Stimulated activated CD4-positive, alpha-beta T cell treated with anti-CD3 and anti-CD28 coated beads, Interleukin-4, amount 100 ng/mL, for 4 hours (primary cell): ENCODE results near the gene RGP1.

Experiments used
- DNase-seq, 2 experiments: peaks; one replicate each; pipeline ENCODE4 v3.0.0-alpha.2; 2020

Gene RGP1

DNA sequence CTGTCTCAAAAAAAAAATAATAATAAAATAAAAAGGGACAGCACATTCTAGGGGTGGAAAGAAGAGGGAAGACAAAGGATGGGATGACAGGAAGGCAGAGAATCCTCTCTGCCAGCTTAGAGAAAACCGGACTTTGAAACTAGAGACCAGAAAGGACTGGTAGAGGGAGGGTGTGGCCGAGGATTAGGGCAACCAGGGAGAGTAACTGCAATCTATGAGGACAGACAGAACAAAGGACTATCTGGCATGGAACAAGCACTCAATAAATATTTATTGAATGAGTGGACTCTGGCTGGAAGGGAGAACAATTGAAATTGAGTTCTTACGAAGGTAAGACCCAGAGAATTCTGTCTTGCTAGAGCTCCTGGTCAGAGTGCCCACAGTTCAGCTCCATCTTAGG is 2.5 kb upstream of the RGP1 start:
- DNase-seq: no peak

DNA sequence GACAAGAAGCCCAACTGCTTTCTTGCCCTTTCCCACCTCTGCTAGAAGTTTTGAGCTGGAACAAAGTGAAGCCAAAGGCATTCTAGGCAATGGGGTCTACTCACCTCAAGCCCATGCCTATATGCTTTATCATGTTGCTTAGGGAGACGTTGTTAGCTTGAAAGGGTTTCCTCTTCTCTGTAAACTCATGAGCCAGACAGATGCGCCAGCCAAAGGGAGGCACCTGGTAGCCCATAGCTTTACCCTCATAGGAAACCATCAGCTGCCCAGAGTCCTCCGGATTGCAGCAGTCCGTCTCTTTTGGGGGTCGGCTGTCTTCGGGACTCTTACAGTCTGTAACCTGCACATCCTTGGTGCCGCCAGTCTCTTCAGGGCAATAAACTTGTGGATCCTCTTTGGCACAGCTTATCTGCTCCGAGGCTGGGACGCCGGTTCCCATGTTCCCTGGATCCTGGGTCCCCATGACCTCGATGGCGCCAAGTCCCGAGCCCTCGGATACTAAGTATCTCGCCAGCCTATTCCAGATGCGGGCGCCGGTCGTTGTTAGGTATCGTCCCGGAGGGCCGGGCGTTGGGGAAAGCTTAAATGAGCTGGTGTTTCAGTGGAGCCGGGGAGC is 737 bp upstream of the RGP1 start:
- no peak for DNase-seq

DNA sequence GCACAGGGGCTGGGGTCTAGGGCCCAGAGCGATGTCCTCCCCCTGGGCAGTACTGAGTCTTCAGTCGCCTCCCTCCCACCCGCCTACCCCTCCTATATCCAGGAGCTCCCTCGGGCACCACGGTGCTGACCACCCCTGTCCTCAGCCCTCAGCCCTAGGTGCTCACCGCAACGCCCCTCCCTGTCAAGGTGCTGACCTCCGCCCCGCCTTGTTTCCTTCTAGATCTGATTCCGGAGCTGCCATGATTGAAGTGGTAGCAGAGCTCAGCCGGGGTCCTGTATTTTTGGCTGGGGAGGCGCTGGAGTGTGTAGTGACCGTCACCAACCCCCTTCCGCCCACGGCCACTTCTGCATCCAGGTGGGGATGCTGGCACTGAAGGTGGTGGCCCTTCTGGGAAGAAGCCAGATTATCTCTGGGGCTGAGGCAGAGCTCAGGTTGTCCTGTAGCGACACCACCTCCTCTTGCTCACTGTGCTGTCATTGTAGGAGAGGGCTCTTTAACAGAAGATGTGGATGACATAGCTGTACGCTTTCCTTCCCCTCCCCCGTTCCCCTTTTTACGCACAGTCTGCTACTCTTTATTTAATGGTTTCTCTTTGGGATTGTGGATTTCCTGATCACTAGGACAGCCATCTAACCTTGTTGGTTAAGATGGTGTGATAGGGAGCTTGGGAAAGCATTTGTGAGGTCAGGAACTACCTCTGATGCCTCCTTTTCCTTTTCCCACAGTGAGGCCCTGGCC is 598 bp downstream of the RGP1 start:
- peak; percentile 25 to 32 for DNase-seq

DNA sequence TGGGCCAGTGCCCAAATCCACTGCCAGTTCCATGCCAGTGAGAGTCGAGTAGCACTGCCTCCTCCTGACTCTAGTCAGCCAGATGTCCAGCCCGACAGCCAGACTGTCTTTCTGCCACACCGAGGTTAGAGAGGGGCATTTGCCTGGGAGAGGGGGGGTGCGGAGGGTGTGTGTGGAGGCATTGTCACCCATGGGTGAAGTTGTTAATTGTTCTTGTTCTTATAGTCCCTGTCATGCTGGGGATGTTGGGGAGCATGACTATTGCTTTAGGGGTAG is 1.1 kb downstream of the RGP1 start:
- DNase-seq: no peak

DNA sequence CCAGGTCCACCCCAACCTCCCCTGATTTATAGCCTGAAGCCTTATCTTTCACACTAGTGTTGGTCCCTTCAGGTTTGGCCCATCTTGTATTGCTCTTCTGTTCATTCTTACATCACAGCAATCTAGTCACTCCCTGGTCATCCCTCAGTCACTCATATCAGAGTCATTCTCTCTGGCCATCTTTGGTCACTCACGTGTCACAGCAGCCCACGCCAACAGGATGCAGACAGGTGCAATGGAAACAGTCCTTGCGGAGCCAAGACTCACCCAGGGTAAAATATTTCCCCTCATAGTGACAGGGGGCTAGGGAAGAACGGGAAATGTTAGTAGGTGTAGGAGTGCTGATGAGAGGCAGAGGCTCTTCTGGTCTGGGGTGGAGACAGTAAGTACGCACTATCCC is 4.4 kb downstream of the RGP1 start:
- no peak for DNase-seq

DNA sequence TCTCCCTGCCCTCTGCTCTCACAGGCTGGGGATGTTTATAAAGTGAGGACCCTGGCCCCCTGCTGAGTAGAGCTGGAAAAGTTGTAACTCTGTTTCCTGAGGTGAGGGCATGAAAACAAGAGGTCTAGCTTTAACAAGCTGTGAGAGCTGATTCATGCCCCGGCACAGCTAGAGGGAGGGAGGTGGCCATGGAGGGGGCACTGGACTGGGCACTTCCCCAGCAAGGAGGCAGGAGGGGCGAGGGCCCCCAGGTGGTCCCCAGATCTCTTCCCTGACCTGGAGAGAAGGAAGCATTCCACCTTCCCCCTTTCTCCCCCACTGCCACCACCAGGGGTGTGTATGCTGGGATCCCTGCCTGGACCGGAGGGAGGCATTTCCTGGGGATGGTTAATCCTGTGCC is 5.2 kb downstream of the RGP1 start, which contains the start of gene MSMP:
Gene MSMP (minus strand): TSS at position 13 of the 400 bp plus-strand sequence. CDS start 147 bp downstream, outside the sequence.
- no peak for DNase-seq

DNA sequence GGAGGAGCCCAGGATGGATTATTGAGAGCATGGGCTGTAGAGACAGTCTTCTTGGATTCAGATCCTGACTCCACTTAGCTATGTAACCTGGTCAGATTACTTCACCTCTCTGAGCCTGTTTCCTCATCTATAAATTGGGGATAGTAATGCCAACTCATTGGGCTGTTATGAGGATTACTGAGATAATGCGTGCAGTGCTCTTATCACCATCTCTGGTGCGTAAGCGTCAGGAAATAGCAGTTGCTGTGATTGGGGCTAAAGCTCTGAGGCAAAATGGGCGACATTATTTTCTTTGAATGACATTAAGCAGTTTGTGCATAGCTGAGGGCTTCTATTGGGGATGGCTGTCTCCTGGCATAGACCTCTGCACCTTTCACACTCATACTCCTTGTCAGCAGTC is 6.0 kb downstream of the RGP1 start:
- DNase-seq: no peak

DNA sequence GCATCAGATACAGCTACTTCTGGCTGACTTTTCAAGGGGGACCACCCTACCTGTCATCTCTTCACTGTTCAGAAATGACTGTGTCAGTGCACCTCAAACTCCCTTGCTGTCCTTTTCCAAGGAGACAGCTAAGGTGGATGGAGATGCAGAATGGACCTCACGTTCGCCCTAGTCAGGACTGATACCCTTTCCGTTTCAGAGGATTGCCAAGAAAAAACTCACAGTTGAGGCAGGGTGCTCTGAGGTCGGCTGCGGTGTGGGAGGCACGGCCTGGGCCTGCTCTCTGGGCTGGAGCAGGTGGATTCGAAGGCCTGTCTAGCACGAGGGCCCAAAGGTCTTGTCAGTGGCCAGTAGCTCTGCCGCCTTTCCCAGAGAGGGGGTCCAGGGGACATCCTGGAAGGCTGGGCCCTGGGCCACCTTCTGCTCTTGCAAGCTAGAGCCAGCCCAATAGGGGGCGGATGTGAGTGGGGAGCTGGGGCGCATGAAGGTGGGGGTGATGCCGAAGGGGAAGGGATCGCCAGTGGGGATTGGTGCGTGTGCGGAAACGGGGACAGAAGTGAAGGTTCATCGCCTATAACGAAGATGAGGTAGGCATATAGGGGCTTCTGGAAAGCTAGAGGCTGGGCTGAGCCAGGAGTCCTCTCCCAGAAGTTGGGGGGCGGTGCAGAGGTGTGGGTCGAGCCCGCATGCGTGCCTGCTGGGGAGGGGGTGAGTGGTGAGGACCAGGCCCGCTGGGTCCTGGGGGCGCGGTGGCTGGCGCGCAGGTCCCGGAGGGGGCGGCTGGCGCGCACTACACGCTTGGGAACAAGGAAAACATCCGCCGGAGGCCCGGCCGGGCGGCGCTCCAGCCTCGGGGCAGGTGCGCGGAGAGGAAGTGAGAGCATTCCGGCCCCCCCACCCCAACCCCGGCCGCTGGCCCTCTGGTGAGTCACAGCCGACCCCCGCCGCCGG is 7.5 kb downstream of the RGP1 start:
- DNase-seq: peak; percentile 74 to 78

DNA sequence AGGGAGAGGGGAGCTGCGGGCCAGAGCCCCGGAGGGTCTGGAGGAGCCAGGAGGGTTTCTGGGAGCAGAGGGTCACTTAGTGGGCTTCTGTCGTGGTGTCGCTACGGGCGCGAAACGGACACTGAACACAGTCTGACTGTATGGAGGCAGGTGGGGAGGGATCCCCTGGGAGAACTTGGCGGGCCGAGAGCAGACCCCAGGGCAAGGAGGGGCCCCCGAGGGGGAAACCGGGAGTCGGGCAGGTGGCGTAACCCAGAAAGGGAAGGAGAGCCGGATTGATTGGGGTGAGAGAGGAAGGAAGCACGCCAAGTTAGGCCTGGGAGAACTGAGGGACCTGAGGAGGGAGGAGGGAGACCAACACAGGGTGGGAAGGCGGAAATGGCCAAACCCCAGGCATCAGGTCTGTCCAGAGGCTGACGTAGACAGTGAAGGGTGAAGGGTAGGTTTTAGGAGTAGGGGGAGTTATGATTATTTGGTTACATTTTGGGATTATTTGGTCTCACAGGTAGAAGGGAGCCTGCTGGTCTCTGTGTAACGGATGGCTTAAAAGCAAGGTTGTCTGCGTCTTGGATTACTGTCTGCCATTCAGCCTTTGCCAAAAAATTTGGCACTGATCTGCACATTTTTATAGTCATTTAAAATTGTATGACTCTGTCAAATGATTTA is 8.3 kb downstream of the RGP1 start:
- no peak for DNase-seq

DNA sequence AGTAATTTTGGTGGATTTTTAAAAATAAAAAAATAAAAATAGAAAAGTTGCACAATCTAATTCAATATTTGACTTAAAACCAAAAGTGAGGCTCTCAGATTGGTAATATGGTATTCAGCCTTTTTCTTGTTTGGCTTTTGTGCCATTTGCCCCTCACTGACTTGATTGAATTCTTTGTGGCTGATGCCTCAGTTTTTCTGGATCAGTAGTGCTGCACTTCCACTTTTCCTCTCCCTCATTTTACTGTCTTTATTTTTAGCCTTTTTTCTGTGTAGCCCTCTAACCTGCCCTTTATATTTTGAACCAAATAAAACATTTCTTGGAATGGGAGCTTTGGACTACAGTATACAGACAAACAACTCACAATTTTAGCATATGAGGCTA is 8.8 kb downstream of the RGP1 start:
- no peak for DNase-seq

DNA sequence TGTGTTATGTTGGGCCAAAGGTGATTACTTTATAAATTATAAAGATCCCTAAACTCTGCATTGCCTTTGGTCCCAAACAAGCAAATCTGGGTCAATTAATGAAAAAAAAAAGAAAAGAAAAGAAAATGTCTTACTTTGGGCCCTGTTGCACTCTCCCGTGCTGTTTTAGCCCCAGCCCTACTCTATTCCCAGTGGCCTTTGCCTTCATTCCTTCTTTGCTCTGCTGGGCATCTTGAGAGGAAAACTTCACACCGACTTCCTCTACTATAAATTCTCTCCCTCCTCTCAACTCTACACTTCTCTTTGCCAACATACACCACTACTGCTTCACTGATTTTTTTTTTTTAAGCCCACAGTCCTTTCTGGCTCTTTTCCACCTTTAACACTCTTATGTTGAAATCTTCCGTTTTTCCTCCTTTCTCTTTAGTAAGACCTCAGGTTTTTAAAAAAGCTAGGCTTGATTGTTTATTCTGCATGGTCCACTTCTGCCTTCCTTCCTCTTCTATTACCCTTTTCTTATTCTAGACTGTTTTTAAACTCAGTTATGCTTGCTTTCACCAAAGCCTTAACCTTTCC is 9.5 kb downstream of the RGP1 start:
- DNase-seq: no peak

DNA sequence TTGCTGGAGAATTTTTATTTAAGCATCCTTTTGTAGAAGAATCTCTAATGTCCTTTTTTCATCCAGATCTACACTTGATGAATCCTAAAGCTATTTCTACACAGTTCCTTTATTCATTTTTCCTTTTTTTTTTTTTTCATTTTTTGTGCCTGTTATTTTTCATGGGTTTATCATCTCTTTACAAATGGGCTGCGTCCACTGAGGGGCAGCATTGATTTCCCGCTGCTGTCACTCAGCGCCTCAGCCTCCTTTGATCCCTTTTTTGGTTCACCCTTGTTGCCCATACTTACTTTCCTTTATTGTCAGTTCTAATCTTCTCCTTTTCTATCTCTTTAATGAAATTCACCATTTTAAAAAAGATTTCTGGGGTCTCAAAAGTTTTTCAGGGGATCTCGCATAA is 10.7 kb downstream of the RGP1 start:
- DNase-seq: no peak

DNA sequence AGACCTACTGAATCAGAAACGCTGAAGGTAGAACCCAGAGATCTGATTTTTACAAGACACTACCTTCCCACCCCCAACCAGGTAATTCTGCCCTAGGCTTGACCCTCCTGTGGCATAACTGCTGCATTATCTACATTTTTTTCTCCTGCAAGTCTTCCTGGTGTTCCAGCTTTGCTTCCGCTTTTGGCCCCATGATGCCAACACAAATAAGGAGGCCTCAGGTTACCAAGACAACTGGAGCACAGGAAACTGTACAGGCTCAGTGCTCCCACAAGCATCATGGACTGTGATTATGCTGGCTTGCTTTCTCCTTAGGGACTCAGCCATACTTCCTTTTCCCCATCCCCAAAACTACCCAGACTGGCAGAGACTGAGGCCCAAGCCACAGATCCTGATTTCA is 11.6 kb downstream of the RGP1 start:
- DNase-seq: no peak

DNA sequence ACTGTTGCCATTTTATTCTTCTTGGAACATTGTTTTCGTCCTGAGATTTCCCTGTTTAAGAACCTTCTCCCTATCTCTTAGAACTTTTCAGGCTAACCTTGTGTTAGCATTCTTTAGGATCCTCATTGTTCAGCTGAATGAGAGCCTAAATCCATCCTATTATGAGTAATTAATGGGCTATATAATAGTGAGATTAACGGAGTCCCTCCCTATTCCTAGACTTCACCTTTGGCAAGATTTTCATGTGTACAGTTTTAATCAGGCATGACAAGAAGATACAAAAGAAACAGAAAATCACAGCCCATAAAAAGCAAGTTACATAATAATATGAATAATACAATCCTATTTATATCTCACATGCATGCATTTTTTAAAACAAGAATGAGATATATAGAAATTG is 14.1 kb downstream of the RGP1 start:
- DNase-seq: no peak

DNA sequence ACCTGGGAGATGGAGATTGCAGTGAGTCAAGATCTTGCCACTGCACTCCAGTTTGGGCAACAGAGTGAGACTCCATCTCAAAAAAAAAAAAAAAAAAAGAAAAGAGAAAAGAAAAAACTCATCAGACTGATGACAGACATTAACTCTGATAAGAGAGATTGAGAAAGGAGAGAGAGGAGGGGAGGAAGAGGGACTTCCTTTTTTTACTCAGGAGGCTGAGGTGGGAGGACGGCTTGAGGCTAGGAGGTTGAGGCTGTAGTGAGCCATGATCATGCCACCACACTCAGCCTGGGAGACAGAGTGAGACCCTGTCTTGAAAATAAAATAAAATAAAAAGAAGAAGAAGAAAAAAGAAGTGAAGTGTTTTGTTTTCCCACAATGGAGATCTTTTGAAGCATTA is 14.7 kb downstream of the RGP1 start:
- DNase-seq: no peak

DNA sequence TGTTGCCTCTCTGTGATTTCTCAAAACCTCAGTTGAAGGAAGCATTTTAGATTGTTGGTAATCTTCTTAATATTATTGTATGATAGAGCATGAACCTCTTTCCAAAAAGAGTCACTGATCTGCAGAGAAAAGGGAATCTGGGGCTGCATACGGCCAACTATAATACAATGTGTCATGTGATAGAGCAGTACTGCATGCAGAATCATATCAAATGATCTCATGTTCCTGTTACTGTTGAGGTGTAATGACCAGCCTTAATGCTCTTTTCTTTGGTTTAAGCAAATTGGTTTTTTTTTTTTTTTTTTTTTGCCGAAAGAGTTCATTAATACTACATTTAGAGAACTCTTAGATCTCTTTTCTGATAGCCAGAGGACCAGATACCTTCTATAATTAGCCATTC is 17.9 kb downstream of the RGP1 start:
- no peak for DNase-seq

DNA sequence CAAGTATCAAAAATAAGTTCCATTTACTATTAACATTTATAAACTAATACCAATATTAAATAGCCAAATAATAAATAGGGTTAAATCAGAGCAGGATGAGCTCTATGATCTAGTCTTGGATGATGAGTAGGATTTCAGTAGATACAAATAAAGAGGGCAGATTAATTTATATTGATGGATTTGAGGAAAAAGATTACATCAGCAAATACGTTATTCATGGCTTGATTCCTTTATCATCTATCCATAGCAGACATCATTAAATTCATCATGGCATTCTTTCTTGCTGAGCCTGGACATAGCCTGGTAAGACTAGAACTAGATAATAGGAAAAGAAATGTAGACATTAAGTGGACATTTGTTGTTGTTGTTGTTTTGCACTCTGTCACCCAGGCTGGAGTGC is 18.4 kb downstream of the RGP1 start:
- DNase-seq: no peak

DNA sequence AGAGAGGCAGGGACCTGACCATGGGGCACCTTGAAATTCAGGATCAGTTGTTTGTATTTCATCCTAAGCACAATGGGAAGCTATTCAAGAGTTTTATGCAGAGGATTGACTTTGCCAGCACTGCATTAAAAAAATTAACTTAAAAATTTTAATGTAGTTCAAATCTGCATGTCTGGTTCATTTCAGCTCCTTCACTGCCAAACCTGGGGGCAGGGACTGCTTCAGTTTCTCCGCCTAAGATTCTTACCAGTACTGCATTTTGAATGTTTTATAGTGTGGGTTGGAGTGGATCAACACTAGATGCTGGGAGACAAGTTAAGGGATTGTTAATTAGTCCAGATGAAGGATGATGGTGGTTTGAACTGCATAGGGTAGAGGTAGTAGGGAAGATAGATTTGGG is 20.7 kb downstream of the RGP1 start:
- DNase-seq: no peak

DNA sequence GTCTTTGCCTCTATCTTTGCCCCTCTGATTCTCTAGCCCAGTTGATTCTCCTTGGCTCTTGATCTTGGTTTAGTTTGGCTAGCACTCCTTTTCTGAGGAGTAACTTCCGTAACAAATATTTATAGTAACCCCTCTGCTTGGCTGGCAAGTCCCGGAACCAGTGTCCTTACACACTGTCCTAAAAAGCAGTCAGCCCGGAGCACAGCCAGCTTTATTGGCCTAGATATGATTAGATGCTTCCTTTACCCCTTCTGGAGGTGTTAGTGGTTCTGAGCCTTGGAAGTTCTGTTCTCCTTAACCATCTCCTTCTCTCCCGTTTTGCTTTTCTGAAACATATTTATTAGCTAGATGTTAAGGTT is 22.0 kb downstream of the RGP1 start:
- DNase-seq: no peak

DNA sequence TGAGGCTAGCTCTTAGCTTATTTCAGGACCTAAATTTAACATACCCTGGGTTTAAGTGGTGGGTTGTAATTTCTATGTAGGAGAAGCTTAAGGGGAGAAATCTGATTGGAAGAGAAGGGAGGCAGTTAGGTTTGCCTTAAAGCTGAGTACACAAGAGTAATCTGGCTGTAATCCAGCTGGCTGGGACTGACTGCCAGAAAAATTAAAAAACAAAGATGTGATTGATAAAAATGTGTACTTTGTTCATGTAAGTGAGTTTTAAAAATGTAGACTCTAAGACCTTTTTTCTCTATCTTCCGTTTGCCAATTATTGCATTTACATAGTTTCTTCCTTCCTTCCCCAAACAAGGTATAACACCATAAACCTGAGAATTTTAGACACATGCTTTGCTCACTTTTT is 22.4 kb downstream of the RGP1 start:
- no peak for DNase-seq

DNA sequence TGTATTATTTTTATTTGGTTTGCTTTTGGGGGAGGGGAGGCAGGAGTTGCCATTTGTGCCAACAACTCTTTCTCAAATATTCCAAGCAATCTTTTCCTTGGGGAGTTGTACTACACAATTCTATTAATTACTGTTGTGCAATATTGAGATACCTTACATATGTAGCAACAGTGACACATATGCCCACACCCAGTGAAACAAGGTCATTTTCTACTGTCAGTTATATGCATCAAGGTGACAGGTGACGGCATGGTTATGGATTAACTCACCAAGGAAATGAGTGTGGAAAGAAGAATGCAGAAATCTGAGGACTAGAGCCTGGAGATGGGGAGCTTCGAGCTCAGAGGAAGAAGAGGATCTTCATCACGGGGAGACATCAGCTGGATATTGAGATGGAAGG is 22.9 kb downstream of the RGP1 start:
- DNase-seq: no peak

DNA sequence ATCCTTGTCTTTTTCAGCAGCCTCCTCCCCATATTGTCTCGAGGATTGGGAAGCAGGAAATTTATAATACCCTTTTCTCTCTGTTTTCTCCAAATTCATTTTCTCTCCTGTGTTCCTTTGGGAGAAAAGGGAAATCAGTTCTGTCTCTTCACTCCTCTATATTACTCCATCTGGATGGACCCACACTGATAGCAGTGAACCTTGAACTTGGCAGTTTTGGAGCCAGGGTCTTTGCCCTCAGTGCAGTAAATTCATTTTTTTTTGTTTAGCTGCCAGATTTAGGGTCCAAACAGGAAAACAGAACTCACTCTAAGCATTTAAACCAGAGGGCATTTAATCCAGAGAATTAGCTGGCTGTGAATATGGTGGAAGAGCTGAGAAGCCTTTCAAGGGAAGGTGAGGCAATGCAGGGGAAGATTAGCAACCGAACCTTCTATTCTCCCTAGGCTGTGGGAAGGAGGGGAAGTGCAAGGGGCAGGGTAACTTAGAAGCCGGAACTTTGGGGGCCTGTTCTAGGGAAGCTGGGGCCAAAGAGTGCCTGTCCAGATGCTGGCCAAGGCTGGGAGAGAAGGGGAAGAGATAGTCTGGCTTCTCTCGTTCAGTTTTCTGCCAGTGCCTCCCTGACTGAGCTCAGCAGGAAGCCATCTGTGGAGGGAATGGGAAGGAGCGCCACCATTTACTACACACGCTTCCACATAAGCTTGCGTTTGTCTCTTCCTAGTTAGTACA is 26.0 kb downstream of the RGP1 start:
- DNase-seq: no peak

DNA sequence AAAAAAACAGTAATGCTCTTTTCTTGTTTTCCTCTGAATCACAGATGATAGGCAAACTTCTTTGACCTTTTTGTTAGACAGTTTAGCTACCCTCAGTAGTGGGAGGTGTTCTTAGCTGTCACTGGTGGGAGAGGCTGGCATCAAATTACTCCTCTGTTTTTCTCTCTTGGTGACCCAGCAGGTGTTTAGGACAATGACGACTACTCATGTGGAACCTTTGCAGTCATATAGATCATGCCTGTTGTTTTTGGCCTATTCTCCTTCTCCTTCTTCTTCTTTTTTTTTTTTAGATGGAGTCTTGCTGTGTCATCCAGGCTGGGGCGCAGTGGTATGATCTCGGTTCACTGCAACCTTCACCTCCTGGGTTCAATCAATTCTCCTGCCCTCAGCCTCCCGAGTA is 26.9 kb downstream of the RGP1 start:
- no peak for DNase-seq
